D341Med (cell line): ENCODE measurements around the gene CYB5D1.

Source experiments
- DNase-seq: peaks from one replicate; pipeline ENCODE4 v3.0.0; 2012; ENCODE audit warnings: low spot score

CYB5D1 gene

GRCh38 chr17:7833795-7834541 lies 23.8 kb upstream of the CYB5D1 start, which contains the start of gene KDM6B:
KDM6B (plus strand) TSS chr17:7834217; CDS start chr17:7845555, 11,338 bp downstream.
- peak; percentile 81 for DNase-seq

DNA sequence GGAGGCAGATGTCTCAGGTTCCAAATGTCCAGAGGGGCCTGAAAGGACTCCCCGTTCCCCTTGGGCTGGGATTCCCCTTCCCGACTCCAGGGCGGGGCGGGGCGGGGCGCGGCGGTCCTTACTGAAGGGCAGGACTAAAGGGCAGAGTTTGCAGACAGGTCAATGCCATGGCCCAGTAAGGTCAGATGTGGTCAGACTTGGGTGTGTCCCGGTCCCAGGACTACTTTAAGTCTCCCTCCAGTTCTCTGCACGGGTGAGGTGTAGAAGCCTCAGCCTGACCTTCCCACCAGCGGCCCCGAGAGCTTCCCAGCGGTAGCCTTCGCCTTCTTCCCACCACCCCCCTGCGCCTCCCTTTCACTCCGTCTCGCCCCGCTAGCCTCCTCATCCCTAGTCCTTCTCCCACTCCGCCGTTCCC lies 23.3 kb upstream of the CYB5D1 start:
- no peak for DNase-seq

- DNase-seq: peak; percentile 85
Observed at GRCh38 chr17:7834957-7835813, 22.6 kb upstream of the CYB5D1 start.

- no peak for DNase-seq
Observed at GRCh38 chr17:7835814-7836595, 21.8 kb upstream of the CYB5D1 start.

DNA sequence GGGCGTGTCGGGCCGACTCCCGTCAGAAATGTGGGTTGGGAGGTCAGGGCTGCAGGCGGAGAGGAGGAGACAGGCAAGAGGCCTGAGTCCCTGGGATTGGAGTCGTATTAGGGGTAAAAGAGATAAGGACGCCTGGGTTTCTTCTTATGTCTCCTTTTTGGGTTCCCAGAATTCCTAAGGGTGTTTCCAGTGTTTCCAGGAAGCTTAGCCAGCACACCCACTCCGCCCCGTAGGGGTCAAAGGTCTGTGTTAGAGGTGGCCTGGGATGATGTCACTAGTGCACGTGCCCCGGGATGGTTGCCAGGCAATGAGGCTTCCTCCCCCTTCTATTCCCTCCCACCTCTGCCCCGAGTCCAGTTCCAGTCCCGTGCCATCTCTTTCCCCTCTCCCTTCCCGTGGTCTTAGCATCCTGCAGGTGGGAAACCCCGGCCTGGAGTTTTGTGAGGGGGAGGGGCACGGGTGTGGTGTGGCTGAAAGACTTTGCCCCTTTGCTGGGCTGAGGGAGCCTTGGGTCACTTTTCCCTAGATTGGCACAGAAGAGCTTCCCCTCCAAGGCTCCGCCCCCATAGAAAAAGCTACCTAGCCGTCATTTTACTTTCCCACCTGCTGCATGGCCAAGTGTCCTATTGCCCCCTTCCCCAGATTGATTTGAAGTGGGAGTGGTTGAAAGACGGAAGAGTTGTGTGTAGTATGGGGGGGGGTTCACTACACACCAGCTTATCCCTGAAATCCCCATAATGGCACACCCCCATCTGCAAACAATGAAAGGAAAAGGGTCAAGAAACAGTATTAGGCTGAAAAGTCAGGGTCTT lies 21.0 kb upstream of the CYB5D1 start:
- DNase-seq: peak; percentile 64

- no peak for DNase-seq
Observed at GRCh38 chr17:7837408-7838088, 20.3 kb upstream of the CYB5D1 start.

DNA sequence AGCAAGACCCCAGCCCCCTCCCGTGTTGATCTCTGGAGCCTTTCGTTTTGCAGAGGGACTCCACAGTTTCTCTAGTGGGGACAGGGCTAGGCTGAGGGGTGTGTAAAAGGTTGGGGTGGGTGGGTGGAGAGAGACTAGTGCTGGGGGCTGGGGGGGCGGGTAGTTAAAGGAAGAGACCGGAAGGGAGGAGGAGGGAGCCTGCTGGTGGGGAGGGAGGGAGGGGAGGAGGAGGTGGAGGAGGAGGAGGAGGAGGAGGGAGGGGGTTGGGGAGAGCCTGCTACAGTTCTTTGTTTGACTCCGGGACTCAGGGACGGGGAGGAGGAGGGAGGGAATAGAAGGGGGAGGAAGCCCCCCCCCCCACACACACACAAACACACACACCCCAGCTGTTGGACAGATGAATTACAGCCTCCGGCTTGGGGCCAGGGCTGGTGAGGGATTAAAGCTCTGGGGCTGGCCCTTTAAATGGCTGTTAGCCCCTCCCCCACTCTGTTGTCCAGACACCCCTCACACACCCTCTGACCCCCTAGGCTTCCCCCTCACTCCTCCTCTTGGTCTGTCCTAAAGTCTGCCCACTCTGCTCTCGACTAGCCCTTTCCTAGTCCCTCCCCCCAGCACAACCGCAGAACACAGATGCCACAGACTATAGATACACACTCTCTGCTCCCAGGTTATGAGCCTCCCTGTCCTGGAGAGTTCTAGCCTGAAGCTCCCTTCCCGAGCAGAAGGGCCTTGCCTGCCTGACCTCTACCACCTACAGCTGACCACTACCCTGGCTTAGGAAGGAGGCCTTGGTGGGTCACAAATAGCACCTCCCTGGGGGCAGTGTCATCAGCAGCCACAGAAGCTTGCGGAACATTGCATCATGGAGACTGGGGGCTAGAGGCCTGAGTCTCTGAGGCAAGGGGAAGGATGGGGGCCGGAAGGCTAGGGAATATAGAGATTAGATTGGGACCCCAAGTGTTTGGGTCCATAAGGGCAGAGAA lies 19.4 kb upstream of the CYB5D1 start:
- no peak for DNase-seq

DNA sequence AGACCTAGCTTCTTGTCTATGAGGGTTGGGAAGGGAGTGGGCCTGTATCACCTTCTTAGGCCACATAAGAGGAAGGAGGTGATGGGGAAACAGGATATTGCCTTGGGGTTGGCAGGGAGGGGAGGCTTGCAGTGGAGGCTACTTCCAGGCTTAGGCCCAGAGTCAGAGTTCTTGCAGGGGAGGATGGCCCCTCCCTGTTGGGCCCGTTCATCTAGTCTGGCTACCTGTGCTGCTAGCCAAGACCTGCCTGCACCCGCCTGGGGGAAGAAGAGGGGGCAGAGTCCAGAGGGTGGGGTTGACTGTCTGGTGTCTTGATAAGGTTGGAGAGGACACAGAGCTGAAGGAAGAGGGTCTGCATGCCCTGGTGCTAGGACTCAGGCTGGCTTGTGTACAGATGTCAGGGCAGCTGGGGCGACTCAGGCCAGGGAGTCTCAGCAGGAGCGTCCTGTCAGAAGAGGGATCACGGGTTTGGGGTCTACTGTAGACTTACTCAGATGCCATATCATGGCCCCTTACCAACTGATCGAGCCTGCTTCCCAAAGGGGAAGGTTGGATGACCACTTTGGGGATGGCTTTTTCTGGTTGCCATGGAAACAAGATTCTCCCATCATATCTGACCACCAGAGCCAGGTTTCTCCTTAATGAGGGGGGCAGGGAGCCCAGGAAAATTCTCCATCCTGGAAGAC lies 18.5 kb upstream of the CYB5D1 start:
- no peak for DNase-seq

GRCh38 chr17:7839876-7840261 lies 17.9 kb upstream of the CYB5D1 start:
- no peak for DNase-seq

GRCh38 chr17:7840441-7840840 lies 17.4 kb upstream of the CYB5D1 start:
- no peak for DNase-seq

GRCh38 chr17:7840875-7841274 lies 16.9 kb upstream of the CYB5D1 start:
- no peak for DNase-seq

DNA sequence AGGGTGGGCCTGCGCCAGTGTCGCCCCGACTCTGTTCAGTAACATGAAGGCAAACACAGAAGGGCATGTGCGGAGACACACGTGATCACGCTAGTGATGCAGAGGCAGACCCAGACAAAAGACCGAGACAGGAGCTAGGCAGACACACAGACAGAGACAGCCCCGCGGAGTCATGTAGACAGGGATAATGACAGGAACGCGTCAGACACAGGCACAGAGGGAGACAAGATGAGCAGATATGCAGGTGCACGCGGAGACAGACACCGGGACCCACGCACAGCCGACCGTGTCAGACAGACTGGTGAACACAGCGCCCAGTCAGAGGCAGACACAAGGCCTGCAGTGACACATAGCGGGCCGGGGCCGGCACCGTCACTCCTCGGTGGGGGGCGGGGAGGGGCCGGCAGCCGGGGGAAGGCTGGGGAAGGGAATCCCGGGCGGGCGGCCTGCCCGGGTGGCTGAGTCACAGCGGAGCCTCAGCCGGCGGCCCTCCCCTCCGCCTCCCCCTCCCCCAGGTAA lies 16.3 kb upstream of the CYB5D1 start:
- no peak for DNase-seq

DNA sequence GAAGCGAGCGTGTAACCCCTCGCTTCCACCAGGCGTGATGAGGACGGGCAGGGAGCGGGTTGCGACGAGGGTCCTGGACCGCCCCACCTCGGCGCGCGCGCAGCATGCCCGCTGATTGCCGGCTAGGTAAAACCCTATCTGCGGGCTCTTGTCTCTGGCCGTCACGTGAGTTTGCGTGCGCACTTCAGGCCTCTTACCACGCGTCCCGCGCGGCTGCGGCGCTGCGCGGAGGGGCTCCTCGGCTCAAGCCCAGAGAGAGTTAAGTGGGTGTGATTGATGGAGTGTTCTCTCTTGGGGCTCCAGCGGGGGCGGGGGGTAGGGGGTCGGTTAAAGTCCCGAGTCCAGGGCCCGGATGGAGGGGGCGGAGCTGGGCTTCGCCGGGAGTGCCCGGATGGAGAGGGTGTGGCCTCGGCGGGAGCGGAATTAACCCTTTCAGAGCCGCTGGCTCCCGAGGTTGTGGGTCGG lies 15.9 kb upstream of the CYB5D1 start:
- DNase-seq: peak; percentile 80

GRCh38 chr17:7842380-7843256 lies 15.2 kb upstream of the CYB5D1 start:
- no peak for DNase-seq

DNA sequence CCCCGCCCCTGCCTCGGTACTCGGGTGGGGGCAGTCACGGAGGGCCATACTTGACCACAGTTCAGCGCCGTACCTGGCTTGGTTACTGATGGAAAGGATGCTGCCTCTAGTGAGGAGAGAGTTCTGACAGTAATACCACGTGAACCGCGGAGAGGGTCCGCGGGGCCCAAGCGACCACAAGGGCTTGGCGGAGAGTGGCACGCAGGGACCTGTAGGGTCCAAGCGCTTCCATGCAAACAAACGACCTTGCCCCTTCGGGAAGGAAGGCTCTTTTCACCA lies 14.6 kb upstream of the CYB5D1 start:
- no peak for DNase-seq

DNA sequence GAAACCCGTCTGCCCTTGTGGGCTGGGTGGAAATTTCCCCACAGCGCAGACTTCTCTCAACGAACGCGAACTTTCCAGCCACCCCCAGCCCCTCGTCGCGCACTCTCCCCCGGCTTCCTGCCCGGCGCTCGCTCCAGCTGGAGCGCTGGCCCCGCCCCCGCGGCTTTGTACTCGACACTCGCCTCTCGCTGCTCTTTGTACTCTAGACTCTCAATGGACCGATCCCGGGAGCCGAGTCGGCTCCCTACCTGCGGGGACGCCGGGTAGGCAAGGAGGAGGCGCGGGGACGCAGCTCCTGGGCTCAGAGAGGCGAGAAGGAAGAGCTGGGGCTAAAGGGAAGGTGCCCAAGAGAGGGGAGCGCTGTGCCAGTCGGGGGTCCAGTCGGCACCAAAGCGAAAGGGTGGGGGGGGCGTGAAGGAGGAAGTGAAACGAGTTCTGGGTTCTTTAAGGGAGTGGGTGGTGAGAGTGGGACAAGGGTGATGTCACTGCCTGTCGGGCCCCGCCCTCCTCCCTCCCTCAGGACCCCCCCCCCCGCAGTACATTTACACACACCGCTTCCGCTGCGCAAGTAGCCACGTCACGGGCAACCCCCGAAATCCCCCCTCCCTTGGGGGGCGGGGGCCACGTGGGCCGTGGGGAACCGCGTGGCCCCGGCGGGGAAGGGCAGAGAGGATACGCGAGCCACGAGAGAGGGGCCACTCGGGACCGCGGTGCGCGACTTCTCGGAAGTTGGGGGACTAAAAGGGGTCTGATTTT lies 14.1 kb upstream of the CYB5D1 start:
- peak; percentile 58 for DNase-seq
